ENCODE data around the gene FGFBP2.

GRCh38 chr4:15989424-15989823 is 26.4 kb upstream of the FGFBP2 start:
- TF ChIP-seq CTCF (IDR thresholded peaks at IDR 0.05; ENCODE audit: low read depth, low read length) (no peak), EZH2phosphoT487 (IDR thresholded peaks at IDR 0.05; ENCODE audit: low read depth) (no peak)
